Natural killer cell (primary cell): Measurements from ENCODE around the gene CHRNA5. TPM values are rescaled to one million over a fixed set of nuclear protein-coding genes. Genes with fewer than 3 reads are reported as not detected.

ENCODE experiments used
- ATAC-seq, 3 donors: fragments of 150-1000 bp in 2 of 3; fragments of 200-7000 bp in 1 of 3; cut with Tn5 transposase; 1 replicate in 1 of 3; 2 replicates in 2 of 3; pipeline ENCODE4 v1.10.0; 2021; ENCODE audit warnings: mild to moderate bottlenecking in 2 of 3, moderate library complexity in 2 of 3
- DNase-seq, 2 donors: peaks; one replicate each; pipeline versions ENCODE4 v3.0.0 to v3.0.0-alpha.2; 2013 to 2021; ENCODE audit warnings: mixed read lengths in 1 of 2
- H3K27ac ChIP-seq: one replicate; pipeline ENCODE4 v1.5.1; 2013; ENCODE audit warnings: mild to moderate bottlenecking, low read length
- H3K27me3 ChIP-seq: one replicate; pipeline ENCODE4 v1.6.1; 2013; ENCODE audit warnings: low read length; ENCODE audit not compliant: control insufficient read depth, insufficient read depth
- H3K36me3 ChIP-seq: one replicate; pipeline ENCODE4 v1.6.1; 2013; ENCODE audit warnings: low read length; ENCODE audit not compliant: control insufficient read depth, insufficient read depth
- H3K4me1 ChIP-seq: one replicate; pipeline ENCODE4 v1.6.1; 2013; ENCODE audit warnings: low read length; ENCODE audit not compliant: control insufficient read depth, insufficient read depth
- H3K4me3 ChIP-seq: one replicate; pipeline ENCODE4 v1.5.1; 2013; ENCODE audit warnings: low read length
- H3K9me3 ChIP-seq: one replicate; pipeline ENCODE4 v1.6.1; 2013; ENCODE audit warnings: low read length; ENCODE audit not compliant: control insufficient read depth, insufficient read depth
- H3K27ac Mint-ChIP-seq, 2 donors: one replicate each; pipeline ENCODE4 v1.8.0; 2022; ENCODE audit warnings: mild to moderate bottlenecking in 2 of 2, mixed read lengths in 2 of 2, moderate library complexity in 1 of 2
- H3K27me3 Mint-ChIP-seq, 2 donors: one replicate each; pipeline ENCODE4 v1.8.0; 2022; ENCODE audit warnings: low read depth in 2 of 2, mixed read lengths in 2 of 2
- H3K36me3 Mint-ChIP-seq: one replicate; pipeline ENCODE4 v1.8.0; 2022; ENCODE audit warnings: mixed read lengths
- H3K4me1 Mint-ChIP-seq, 2 donors: one replicate each; pipeline ENCODE4 v1.8.0; 2022; ENCODE audit warnings: mixed read lengths in 2 of 2
- H3K4me3 Mint-ChIP-seq: one replicate; pipeline ENCODE4 v1.8.0; 2022; ENCODE audit warnings: mild to moderate bottlenecking, moderate library complexity, mixed read lengths
- H3K9me3 Mint-ChIP-seq, 2 donors: one replicate each; pipeline ENCODE4 v1.8.0; 2022; ENCODE audit warnings: mixed read lengths in 2 of 2
- CTCF ChIP-seq: fragments of 200-600 bp; IDR thresholded peaks from one replicate; pipeline ENCODE4 v1.8.0; 2022; ENCODE audit warnings: antibody characterized with exemption
- WGBS: methylation state at CpG from one replicate; pipeline ENCODE4 v1.1.7; 2013; ENCODE audit warnings: missing lambda C conversion rate; ENCODE audit not compliant: insufficient coverage; 5-methylcytosine and 5-hydroxymethylcytosine counted together
- intact Hi-C: fragments of 100-400 bp; cut with micrococcal nuclease; formaldehyde crosslinking; loops from one replicate; pipeline ENCODE4 v1.14.2; 2022
- total RNA-seq, 4 donors: library from RNA; stranded (reverse); fragments of 120-200 nt in 1 of 4; gene quantifications; one replicate each; pipeline versions ENCODE4 v1.2.3 to v1.2.4, GENCODE V29; 2013 to 2022

Gene CHRNA5
- total RNA-seq, 3 donors from 2014 or later (not counting 1 experiment from before 2014, with no cell fraction given): 0.23 to 0.45 (median 0.42) TPM

- Mint-ChIP-seq H3K9me3 (no peaks in the 10 kb centered on the region), H3K36me3 (no peaks in the 10 kb centered on the region), H3K4me1 (peaks cover 9 to 10% of the 10 kb centered on the region in 2 donors), H3K4me3 (no peak overlapping the region), H3K27ac (no peak overlapping the region), H3K27me3 (peaks cover 14 to 24% of the 10 kb centered on the region in 2 donors)
- H3K9me3 ChIP-seq: no peaks in the 10 kb centered on the region
- no peak overlapping the region for H3K27ac ChIP-seq
- H3K4me1 ChIP-seq: peaks cover 6% of the 10 kb centered on the region
- ATAC-seq (no peak), DNase-seq (no peak)
- TF ChIP-seq CTCF: no peak
- H3K4me3 ChIP-seq: no peak overlapping the region
- no peaks in the 10 kb centered on the region for H3K36me3 ChIP-seq
- H3K27me3 ChIP-seq: peaks cover 5% of the 10 kb centered on the region
- 95% methylated on average over 2 of the region's 2 CpGs for whole genome bisulfite sequencing
- intact Hi-C loops: no loop called here
These were observed 5.4 kb downstream of the CHRNA5 start for GRCh38 chr15:78570710-78571109.

DNA sequence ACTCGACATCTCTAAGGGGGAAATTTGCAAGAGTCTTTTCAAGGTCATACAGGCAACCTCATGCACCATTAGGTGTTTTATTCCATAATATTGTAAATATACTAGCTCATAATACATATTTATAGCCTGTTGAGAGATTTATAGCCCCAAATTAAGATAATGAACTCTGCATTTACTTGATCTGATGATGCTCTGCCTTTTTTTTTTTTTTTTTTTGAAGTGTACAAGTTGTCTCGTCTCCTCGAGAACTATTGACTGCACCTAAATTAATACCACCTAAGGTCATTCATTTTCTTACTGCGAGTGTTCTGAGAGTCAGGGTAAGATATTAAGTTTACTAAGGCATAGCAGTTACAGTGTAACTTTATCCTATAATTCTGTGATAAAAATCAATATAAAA, 6.1 kb downstream of the CHRNA5 start:
- Histone ChIP-seq H3K4me3 (no peak overlapping the region), H3K36me3 (no peaks in the 10 kb centered on the region), H3K27me3 (peaks cover 4% of the 10 kb centered on the region), H3K9me3 (no peaks in the 10 kb centered on the region), H3K4me1 (no peaks in the 10 kb centered on the region), H3K27ac (no peak overlapping the region)
- TF ChIP-seq CTCF: no peak
- H3K27ac Mint-ChIP-seq: no peak overlapping the region
- no peak overlapping the region for H3K4me3 Mint-ChIP-seq
- peaks cover 4 to 7% of the 10 kb centered on the region in 2 donors for H3K4me1 Mint-ChIP-seq
- peaks cover 14 to 22% of the 10 kb centered on the region in 2 donors for H3K27me3 Mint-ChIP-seq
- no CpG with 5 or more reads among the region's 4 CpGs for WGBS
- H3K9me3 Mint-ChIP-seq: no peaks in the 10 kb centered on the region
- DNase-seq: no peak
- intact Hi-C loops: no loop called here
- ATAC-seq: no peak
- no peaks in the 10 kb centered on the region for H3K36me3 Mint-ChIP-seq

- intact Hi-C loops: no loop called here
- H3K4me1 ChIP-seq: no peaks in the 10 kb centered on the region
- Mint-ChIP-seq H3K27me3 (peaks cover 4 to 8% of the 10 kb centered on the region in 2 donors), H3K9me3 (no peaks in the 10 kb centered on the region), H3K4me1 (no peaks in the 10 kb centered on the region), H3K36me3 (no peaks in the 10 kb centered on the region), H3K27ac (no peak overlapping the region), H3K4me3 (no peak overlapping the region)
- H3K9me3 ChIP-seq: no peaks in the 10 kb centered on the region
- WGBS: 79% methylated on average over 4 of the region's 4 CpGs
- no peak overlapping the region for H3K27ac ChIP-seq
- H3K36me3 ChIP-seq: no peaks in the 10 kb centered on the region
- DNase-seq: no peak
- no peak overlapping the region for H3K4me3 ChIP-seq
- no peak for TF ChIP-seq CTCF
- ATAC-seq: no peak
- H3K27me3 ChIP-seq: no peaks in the 10 kb centered on the region
These were observed 8.1 kb downstream of the CHRNA5 start for GRCh38 chr15:78573416-78573815.

DNA sequence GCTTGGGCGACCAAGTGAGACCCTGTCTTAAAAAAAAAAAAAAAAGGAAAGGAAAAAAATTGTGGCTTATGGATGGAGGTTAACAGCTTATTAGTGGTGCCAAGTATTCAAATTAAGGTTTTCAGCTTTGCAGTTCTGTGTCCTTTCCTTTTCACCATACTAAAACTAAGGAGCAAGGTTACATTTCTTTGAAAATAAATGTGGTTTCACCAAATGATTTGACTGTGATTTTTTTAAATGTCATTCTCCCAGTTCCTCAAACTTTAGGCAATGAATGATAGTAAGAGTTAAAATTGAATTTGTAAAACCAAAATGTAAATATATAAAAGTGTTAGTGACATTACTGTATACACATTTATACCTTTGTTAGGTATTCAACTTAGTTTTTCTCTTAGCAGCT, 9.6 kb downstream of the CHRNA5 start:
- peaks cover 4 to 8% of the 10 kb centered on the region in 2 donors for H3K27me3 Mint-ChIP-seq
- H3K27ac ChIP-seq: no peak overlapping the region
- H3K27me3 ChIP-seq: no peaks in the 10 kb centered on the region
- ATAC-seq: no peak
- H3K4me3 ChIP-seq: no peak overlapping the region
- TF ChIP-seq CTCF: no peak
- H3K4me3 Mint-ChIP-seq: no peak overlapping the region
- no peaks in the 10 kb centered on the region for H3K9me3 Mint-ChIP-seq
- intact Hi-C loops: no loop called here
- H3K27ac Mint-ChIP-seq: no peak overlapping the region
- DNase-seq: no peak
- H3K36me3 Mint-ChIP-seq: no peaks in the 10 kb centered on the region
- H3K9me3 ChIP-seq: no peaks in the 10 kb centered on the region
- H3K4me1 Mint-ChIP-seq: no peaks in the 10 kb centered on the region
- no peaks in the 10 kb centered on the region for H3K36me3 ChIP-seq
- no peaks in the 10 kb centered on the region for H3K4me1 ChIP-seq
- 92% methylated on average over 1 of the region's 1 CpG for WGBS
